ENCODE measurements around the gene RPL10A.
A peak's percentile ranks its signal among the peaks of the same experiment; 100 is the strongest.

RPL10A gene

GRCh38 chr6:35493307-35493983, 25.2 kb downstream of the RPL10A start:
- no peak for DNase-seq

- DNase-seq = no peak
These were observed 26.0 kb downstream of the RPL10A start for GRCh38 chr6:35494161-35494563.

DNA sequence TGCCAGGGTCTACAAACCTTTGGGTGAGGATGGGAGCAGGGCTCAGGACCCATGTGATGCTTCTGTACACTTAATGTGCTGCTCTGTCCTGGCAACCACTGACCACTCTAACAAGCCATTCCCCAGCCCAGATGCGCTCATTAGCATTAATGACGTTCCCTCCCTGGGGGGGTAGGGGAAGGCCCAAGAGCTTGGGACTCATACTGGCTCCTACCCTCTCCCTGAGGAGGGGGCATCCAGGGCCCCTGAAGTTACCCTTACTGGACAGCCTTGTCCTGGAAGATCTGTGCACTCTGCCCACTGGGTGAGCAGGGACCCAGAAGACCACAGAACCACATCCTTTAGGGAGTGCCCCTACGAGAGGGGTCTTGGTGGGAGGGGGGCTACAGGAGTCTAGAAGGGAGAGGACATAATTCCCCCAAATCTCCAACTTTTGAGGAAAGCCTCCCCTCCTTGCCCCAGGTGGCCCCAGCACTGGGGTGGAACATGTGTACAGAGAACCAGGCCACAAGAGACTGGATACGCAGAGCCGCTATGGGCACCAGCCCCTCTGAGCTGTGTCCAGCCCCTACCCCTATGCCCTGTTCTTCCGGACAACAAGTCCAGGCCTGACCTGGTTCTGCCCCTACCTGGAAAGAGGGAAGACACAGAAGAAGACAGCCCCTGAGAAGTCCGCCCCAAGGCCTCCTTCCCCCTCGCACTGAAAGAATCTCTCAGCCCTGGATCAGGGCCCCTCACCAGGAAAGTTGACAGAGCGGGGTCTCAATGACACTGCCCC, 27.2 kb downstream of the RPL10A start:
- no peak for DNase-seq

DNA sequence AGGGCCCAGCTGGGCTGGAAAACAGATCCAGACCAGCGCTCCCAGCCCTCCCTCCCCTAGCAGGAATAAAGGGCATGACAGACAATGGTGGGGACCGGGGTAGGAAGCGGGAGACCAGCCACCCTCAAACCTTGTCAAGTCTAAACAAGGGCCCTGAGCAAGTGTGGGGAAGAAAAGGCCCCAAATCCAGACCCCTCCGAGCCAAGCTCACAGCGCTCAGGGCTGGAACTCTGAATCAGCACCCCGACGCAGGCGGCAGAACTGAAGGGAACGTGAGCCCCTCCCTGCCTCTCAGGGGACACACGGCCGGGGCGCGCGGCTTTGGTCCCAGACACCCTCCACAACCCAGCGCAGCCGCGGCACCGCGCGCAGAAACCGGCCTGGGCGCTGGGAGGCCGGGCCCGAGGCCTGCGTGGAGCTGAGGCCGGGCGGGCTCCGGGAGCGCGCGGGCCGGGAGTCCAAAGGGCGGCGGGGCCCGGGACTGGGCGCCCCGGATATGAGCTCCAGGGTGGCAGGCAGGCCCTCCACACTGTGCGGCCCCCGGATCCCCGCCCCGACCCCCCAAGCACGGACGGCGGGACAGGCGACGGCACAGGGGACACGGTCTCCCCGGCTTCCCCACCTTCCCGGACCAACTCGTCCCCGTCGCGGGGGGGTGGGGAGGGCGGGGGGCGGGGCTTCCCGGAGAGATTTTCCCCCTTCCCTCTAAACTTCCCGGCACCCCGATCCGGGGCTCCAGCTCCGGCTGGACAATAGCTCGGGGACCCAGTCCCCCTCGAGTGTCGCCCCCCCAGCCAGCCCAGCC, 28.0 kb downstream of the RPL10A start:
- DNase-seq = no peak

- peak; percentile 59 for DNase-seq
These were observed 28.8 kb downstream of the RPL10A start, which contains the start of gene TEAD3 for GRCh38 chr6:35496841-35497570. Gene TEAD3, minus strand, starts transcription at chr6:35497079.

- peak; percentile 65 for DNase-seq
These were observed 29.6 kb downstream of the RPL10A start for GRCh38 chr6:35497571-35498421.

- no peak for DNase-seq
These were observed 30.3 kb downstream of the RPL10A start for GRCh38 chr6:35498422-35499067.

DNA sequence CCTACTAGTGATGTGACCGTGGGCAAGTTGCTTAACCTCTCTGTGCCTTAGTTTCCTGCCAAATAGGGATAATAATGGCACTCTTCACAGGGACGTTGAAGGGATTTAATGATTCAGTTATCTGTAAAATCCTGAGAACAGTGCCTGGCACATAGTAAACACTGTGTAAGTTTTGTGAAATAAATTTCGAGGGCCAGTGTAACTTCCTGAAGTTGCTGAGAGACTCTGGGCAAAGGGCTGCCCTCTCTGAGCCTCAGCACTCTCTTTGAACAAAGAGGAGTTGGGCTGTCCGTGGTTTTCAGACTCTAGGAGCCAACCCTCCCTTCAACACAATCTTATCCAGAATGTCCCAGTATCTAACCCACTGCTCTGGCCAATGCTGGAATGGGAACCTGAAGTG, 31.2 kb downstream of the RPL10A start:
- DNase-seq = no peak

DNA sequence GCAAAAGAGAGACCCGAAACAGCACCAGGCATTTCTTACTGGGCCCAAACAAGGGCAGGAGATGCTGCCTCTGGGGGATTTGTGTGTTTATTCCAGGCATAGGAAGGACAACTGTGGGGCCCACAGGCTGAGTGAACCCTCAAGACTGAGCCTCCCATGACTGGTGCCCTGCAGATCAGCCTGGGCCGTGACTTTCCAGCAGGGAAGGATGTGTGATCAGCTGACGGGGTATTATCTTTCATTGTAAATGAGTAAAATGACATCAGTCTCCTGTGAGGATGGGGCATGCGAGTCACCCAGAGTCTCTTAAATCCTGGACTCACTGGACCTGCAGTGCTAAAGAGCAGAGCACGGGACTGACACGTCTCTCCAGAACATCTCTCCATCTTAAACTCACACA, 32.6 kb downstream of the RPL10A start:
- DNase-seq = no peak

DNA sequence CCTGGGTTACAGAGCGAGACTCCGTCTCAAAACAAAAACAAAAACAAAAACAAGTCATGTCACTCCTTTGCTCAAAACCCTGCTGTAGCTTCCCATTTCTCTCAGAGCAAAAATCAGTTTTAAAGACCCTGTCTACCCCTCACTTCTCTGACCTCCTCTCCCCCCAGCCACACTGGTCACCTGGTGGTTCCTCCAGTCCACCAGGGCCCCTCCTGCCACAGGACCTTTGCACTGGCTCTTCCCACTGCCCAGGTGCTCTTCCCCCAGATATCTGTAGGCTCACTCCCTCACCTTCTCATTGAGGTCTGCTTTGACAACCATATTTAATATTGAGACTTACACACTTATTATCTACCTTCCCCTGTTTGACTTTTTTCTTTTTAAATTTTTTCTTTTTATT, 33.6 kb downstream of the RPL10A start:
- no peak for DNase-seq

DNA sequence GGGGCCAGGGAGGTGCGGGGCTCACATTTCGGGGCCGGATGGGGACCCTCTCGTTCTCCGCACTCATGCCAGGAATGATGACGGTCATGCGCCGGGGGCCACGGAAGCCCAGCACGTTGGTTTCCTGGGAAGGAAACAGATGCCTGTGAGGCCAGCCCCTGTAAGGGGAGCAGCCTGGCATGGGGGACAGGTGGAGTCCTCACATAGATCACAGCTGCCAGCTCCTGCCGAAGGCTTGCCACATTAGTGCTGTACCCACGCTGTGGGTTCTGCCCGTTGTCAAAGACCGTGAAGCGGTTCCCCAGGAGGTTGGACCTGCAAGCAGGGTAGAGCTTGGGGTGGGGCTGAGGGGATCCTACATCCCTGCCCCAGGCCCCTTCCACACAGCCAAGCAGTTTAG, 35.3 kb downstream of the RPL10A start:
- no peak for DNase-seq

DNA sequence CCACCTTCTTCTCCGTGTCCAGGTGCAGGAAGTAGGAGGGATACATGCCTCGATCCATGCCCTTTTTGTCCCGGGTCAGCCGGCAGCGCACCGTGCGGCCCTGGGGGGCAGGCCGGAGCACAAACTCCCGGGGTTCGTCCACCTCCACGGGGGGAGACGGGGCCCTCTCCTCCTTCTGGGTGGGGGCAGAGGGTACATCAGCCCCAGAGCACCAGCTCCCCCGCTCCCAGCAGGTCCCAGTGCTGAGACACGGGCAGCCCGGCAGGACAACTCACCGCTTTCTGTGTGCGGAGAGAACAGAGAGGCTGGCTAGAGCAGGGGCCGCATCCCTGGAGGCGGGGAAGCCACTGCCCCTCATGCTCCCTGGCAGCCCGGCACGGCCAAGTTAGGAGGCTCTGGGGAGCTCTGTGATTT, 37.8 kb downstream of the RPL10A start:
- no peak for DNase-seq

- DNase-seq = no peak
These were observed 38.3 kb downstream of the RPL10A start for GRCh38 chr6:35506536-35506935.

GRCh38 chr6:35507221-35507620, 39.0 kb downstream of the RPL10A start:
- no peak for DNase-seq

DNA sequence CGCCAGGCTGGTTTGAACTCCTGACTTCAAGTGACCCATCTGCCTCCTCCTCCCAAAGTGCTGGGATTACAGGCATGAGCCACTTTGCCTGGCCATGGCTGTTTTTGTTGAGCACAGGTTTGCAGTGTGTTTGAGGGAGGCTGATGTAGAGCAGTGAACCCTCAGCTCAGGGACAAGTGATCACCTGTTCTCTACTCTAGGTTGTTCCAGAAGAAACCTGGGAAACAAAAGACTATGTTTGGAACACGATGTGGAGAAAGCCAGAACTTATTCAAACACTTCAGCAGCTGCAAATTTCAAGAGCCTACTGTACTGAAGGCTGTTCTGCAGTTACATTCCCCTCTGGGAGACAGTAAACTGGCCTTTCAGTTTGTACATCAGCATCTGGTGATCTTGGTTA, 39.8 kb downstream of the RPL10A start:
- DNase-seq = no peak

GRCh38 chr6:35508542-35508941, 40.3 kb downstream of the RPL10A start:
- DNase-seq = no peak

DNA sequence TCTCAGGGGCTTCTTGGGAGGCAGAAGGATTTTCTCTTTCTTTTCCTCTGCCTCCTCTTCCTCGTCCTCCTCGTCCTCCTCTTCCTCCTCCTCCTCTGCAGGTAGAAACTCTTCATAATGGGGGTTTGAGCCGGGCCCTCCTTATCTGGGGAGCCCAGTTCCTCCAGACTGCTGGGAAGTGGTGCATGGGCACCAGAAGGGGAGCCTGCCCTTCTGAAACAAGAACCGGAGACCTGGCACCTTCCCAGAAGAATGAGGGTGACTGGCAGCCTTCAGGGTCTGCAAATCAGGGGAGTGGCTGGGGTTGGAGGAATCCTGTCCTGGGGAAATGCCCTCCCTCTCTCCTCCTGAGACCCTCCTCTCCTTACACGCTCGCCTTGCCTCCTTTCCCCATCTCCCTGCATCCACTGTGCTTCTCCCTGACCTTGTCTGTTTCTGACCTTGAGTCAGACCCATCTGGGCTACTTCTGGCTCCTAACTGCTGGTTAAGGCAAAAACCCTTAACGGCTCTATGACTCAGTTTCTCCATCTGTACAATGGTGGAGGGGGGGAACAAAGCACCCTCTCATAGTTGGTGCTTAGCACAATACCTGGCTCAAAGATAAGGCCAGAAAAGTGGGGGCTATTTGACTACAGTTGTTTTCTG, 42.8 kb downstream of the RPL10A start:
- no peak for DNase-seq

DNA sequence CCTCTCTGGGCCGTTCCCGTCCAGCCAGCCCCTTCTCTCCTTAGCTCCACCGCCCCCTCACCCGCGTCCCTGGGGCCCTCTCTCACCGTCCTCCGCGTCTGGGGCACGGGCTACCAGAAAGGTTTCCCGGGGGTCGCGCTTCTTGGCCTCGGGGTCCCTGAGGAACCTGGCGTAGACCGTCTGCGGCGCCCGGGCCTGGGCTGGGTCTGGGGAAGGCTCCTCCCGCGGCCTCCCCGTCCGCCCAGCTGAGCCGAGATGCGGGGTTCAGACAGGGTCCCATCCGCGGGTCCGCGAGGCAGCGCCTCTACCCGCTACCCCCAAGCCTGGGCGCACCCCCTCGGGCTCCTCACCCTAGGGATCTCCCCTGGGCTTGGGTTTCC, 43.4 kb downstream of the RPL10A start:
- DNase-seq = no peak

DNA sequence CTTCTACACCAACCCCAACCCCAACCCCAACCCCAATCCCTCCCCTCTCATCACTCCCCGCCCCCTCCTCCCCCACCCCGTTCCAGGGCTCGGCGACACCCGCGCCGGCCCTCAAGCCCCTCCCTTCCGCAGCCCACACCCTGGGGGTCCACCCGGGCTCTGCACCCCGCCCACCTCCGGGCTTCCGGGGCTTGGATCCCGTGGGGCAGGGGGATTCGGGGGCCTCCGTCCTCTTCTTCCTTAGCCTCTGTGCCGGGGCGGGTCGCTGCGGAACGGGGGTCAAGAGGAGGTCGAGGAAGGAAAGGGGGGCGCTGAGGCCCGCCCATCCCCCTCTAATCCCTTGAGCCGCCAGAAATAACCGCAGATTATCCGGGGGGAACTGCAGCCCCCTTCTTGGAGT, 43.8 kb downstream of the RPL10A start:
- DNase-seq = no peak

- DNase-seq = no peak
These were observed 44.5 kb downstream of the RPL10A start, which contains the start of gene TULP1 for GRCh38 chr6:35512740-35513139. Gene TULP1, minus strand, starts transcription at chr6:35512896. Its CDS starts 38 bp downstream, at chr6:35512858.

DNA sequence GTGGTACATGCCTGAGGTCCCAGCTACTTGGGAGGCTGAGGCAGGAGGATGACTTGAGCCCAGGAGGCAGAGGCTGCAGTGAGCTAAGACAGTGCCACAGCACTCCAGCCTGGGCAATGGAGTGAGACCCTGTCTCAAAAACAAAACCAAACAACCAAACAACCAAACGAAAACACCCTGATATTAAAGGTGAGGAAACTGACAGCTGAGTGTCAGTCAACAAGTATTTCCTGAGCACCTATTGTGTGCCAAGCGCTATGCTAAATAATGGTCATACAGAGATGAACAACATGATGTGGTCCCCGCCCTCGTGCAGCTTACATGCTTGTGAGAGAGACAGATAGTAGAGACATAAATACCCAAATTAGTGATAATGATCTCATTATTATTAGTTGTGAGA, 46.4 kb downstream of the RPL10A start:
- no peak for DNase-seq
